ENCODE data around the gene OR8B3. TPM values are rescaled to one million over a fixed set of nuclear protein-coding genes. Genes with fewer than 3 reads are reported as not detected.

OR8B3 gene
- total RNA-seq = not detected

- H3K9me3 ChIP-seq = no peaks in the 10 kb centered on the region
- no peak for DNase-seq
- H3K4me3 ChIP-seq = no peak within 1 kb of the TSS
- H3K27me3 ChIP-seq = no peaks in the 10 kb centered on the region
- H3K27ac ChIP-seq = no peak within 1 kb of the TSS
- intact Hi-C loops (cut with DNase I) = no loop called here
- TF ChIP-seq CTCF (IDR thresholded peaks at IDR 0.05) = no peak
- TF ChIP-seq POLR2A (IDR thresholded peaks at IDR 0.05) = no peak
- no peak for ATAC-seq
- no peaks in the 10 kb centered on the region for H3K36me3 ChIP-seq (replicated peaks in 1 of 2; ENCODE audit: insufficient read depth in 1 of 2, low read depth in 2 of 2)
- H3K4me1 ChIP-seq = no peaks in the 10 kb centered on the region
Observed at GRCh38 chr11:124398924-124399323, at the start of gene OR8B3. Gene OR8B3, minus strand, starts transcription at chr11:124399024. Its CDS starts 1,673 bp downstream, at chr11:124397351.

- no peak overlapping the region for H3K27ac ChIP-seq
- no peak for ATAC-seq
- no peaks in the 10 kb centered on the region for H3K27me3 ChIP-seq
- no peak overlapping the region for H3K4me3 ChIP-seq
- no peaks in the 10 kb centered on the region for H3K4me1 ChIP-seq
- intact Hi-C loops (cut with DNase I) = no loop called here
- TF ChIP-seq POLR2A (IDR thresholded peaks at IDR 0.05) (no peak), CTCF (IDR thresholded peaks at IDR 0.05) (no peak)
- 61 to 62% methylated on average over 1 of the region's 1 CpG for WGBS, 2 donors
- no peak for DNase-seq
- H3K9me3 ChIP-seq = no peaks in the 10 kb centered on the region
- no peaks in the 10 kb centered on the region for H3K36me3 ChIP-seq (replicated peaks in 1 of 2; ENCODE audit: insufficient read depth in 1 of 2, low read depth in 2 of 2)
Observed at GRCh38 chr11:124446916-124447315, 48.1 kb upstream of the OR8B3 start.

GRCh38 chr11:124445646-124446150, 46.9 kb upstream of the OR8B3 start, which contains the start of gene OR8B8:
Gene OR8B8, minus strand, starts transcription at chr11:124445696. Its CDS starts 4,611 bp downstream, at chr11:124441085.
- H3K4me3 ChIP-seq = no peak within 1 kb of the TSS
- 91 to 100% methylated on average over 1 of the region's 1 CpG for WGBS, 2 donors
- no peak for TF ChIP-seq POLR2A (IDR thresholded peaks at IDR 0.05)
- no peak for TF ChIP-seq CTCF (IDR thresholded peaks at IDR 0.05)
- ATAC-seq = no peak
- no peaks in the 10 kb centered on the region for H3K4me1 ChIP-seq
- intact Hi-C loops (cut with DNase I) = no loop called here
- no peaks in the 10 kb centered on the region for H3K36me3 ChIP-seq (replicated peaks in 1 of 2; ENCODE audit: insufficient read depth in 1 of 2, low read depth in 2 of 2)
- H3K9me3 ChIP-seq = no peaks in the 10 kb centered on the region
- DNase-seq = no peak
- H3K27ac ChIP-seq = no peak within 1 kb of the TSS
- H3K27me3 ChIP-seq = no peaks in the 10 kb centered on the region

GRCh38 chr11:124442847-124443246, 44.0 kb upstream of the OR8B3 start:
- ATAC-seq = no peak
- Histone ChIP-seq H3K27ac (no peak overlapping the region), H3K4me3 (no peak overlapping the region), H3K36me3 (replicated peaks in 1 of 2; ENCODE audit: insufficient read depth in 1 of 2, low read depth in 2 of 2) (no peaks in the 10 kb centered on the region), H3K4me1 (no peaks in the 10 kb centered on the region), H3K27me3 (no peaks in the 10 kb centered on the region), H3K9me3 (no peaks in the 10 kb centered on the region)
- intact Hi-C loops (cut with DNase I) = no loop called here
- TF ChIP-seq POLR2A (IDR thresholded peaks at IDR 0.05) (no peak), CTCF (IDR thresholded peaks at IDR 0.05) (no peak)
- no peak for DNase-seq
- 35 to 47% methylated on average over 2 of the region's 2 CpGs for WGBS, 2 donors

GRCh38 chr11:124442442-124442841, 43.6 kb upstream of the OR8B3 start:
- no peaks in the 10 kb centered on the region for H3K9me3 ChIP-seq
- no peaks in the 10 kb centered on the region for H3K36me3 ChIP-seq (replicated peaks in 1 of 2; ENCODE audit: insufficient read depth in 1 of 2, low read depth in 2 of 2)
- 27 to 37% methylated on average over 6 of the region's 6 CpGs for WGBS, 2 donors
- H3K4me3 ChIP-seq = no peak overlapping the region
- TF ChIP-seq POLR2A (IDR thresholded peaks at IDR 0.05) (no peak), CTCF (IDR thresholded peaks at IDR 0.05) (no peak)
- no peaks in the 10 kb centered on the region for H3K27me3 ChIP-seq
- no peaks in the 10 kb centered on the region for H3K4me1 ChIP-seq
- intact Hi-C loops (cut with DNase I) = no loop called here
- H3K27ac ChIP-seq = no peak overlapping the region
- DNase-seq (no peak), ATAC-seq (no peak)
